T1000 (cell line): ENCODE results near the gene SLC43A2.

Source experiments
- DNase-seq: peaks from one replicate; lab custom pipeline; 2025; ENCODE audit warnings: mixed read lengths; lab: John Stamatoyannopoulos, UW

Gene SLC43A2

DNA sequence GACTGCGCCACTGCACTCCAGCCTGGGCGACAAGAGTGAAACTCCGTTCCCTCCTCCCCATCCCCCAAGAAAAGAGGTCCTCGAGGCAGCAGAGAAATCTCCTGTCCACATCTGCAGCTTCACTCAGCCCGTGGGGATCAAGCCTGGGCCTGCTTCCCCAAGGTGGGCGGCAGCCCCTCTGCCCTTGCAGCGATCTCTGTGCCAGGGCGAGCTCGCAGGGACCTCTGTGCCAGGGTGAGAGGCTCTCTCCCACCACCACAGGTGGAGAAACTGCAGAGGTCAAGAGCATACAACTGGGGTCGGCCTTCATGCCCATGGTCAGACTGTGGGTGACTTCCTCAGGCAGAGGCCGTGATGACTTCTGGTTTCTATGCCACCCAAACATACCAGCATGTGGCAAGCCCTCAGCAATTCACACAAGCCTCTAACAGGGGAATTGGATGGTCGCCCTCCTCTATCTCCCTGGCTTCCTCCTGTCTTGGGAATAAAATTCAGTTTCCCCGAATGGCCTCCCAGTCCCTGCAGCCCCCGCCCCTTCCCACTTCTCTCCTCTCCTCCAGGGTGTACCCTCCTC, 5.5 kb downstream of the SLC43A2 start:
- no peak for DNase-seq

- no peak for DNase-seq
These were observed 7.2 kb downstream of the SLC43A2 start for GRCh38 chr17:1621273-1621954.

DNA sequence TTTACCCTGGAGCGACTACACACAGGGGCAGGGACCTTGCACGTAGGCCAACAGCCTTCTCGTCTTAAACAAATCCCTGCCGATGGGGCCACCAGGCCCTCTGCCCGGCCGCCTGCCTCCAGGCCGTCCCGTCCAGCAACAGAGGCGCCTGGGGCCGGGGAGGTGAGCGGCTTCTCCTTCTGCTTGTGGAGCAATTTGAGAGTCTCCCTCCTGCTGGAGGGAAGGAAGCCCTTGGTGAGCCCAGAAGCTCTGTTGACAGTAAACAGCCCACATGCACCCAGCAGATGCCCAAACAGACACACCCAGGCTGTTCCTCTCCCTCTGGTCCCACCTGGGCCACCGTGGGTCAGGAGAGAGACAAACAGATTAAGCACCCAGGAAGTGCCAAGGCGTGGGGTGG, 8.1 kb downstream of the SLC43A2 start:
- no peak for DNase-seq

DNA sequence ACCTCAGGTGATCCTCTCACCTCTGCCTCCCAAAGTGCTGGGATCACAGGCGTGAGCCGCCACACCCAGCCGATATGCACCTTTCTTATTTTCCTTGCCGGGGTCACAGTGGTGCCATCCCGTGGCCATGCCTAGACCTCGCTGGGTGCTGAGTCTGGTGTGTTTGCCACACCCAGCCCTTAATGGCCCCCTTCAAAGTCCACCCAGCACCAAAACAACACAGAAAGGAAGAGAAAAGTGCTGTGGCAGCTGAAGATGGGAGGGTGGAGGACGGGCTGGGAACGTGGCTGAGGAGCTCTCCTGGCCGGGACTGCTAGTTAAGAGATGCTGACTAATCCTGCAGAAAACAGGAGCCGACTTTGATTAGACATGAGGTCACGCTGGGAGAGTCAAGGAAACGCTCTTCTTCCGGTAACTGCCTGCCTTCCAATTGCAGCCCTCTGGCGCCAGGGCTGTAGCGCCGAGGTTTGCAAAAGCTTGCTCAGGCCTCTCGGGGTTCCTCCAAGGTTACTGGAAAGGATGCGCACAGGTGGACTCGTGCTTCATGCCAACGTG, 10.9 kb downstream of the SLC43A2 start:
- DNase-seq = peak; percentile 52

DNA sequence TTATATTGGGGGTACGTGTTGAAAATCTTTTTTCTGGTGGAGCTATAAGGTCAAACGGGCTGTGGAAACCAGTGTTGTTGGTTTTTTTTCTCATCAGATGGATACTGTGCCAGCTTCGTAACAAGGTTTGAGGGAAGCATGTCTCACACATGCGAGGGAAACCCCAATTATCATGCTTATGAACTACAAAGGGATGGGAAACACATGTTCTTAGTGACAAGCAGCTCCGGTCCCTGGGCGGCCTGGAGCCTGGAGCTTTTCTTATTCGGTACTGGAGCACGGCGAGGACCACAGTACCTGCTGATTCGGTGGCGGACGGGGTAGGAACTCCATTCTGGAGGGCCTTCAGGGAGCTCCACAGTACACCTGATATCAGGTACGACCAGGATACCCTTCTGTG, 12.5 kb downstream of the SLC43A2 start:
- no peak for DNase-seq

GRCh38 chr17:1612400-1612799, 16.2 kb downstream of the SLC43A2 start:
- DNase-seq = no peak

DNA sequence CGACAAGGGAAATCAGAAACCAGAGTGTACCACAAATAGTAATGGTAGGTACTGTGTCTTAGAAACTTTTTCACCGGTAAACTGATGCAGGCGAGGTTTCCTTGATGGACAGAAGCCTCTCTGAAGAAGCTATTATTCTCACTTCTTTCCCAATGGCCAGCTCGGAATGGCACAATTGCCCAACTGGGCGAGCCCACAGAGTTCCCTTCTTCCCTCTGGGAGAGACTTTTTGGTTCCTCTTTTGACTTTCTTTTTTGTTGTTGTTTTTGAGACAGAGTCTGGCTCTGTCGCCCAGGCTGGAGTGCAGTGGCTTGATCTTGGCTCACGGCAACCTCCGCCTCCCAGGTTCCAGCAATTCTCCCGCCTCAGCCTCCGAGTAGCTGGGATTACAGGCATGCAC, 16.9 kb downstream of the SLC43A2 start:
- no peak for DNase-seq

GRCh38 chr17:1608676-1609075, 20.0 kb downstream of the SLC43A2 start:
- no peak for DNase-seq

DNA sequence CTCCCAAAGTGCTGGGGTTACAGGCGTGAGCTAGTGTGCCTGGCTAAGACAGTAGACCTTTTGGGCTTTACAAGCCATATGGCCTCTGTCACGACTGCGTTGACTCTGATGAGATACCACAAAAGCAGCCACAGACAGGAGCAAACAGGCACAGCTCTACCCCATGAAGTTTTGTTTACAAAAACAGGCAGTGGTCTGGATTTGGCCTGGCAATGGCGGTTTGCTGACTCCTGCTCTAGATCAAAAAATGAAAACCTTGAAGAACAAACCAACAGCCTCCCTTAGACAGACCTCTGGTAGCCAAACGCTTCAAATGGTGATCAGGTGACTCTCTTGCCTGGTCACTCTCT, 20.7 kb downstream of the SLC43A2 start:
- DNase-seq = no peak

DNA sequence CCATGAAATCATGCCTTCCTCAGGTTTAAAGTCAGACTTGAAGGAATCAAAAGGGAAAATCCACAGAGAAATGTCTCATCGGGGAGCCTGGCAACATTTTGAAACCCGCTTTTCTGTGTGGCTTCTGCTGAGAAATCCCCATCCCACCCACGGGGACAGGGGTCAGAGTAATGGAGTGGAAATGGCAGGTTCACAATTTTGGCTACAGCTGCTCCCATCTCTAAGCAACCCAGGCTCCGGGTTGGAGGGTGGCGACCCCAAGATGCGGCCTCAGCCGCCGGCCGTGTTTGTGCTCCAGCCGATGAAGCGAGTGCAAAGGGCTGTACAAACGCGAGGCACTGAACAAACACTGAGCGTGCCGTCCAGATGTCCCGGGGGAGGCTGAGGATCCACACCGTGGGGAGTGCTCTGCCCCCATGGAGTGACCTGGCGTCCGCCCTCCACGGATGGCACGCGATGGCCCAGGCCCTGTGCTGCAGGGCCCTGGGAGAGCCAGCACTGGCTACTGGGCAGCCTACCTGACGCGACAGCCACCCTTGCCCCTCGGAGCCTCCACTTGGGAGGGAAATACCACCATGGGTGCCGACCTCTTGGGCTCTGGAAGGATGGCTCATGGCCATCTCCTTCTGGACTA, 22.2 kb downstream of the SLC43A2 start:
- DNase-seq = no peak

DNA sequence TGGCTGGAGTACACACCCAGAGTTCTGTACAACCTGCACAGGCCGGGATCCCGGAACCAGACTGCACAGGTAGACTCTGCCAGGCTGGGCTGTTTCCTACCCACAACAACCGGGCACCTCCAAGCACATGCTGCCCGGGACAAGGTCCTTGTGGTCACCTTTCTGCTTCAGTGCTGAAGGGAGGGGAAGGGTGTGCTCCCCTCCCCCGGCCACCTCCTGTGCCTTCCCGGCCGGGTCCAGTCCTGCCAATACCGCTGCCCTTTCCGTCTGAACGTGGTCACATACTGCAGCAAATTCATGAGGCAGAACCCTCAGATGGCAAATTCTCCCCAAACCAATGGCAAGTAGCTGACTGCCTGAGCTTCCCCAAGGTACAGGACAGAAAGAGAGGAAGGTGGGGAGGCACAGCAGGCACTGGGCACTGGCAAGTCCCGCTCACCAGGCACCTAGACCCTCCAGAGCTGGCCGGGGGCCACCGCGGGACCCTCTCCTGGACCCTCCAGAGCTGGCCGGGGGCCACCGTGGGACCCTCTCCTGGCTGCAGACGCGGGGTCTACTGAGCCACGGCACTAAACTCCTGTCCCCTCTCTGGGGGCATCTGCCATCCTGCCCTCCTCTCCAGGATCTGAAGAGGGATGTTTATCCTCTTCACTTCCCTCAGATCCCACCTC, 22.8 kb downstream of the SLC43A2 start:
- no peak for DNase-seq

GRCh38 chr17:1604831-1605528, 23.7 kb downstream of the SLC43A2 start:
- no peak for DNase-seq

- DNase-seq = no peak
These were observed 27.1 kb downstream of the SLC43A2 start for GRCh38 chr17:1601571-1601970.

DNA sequence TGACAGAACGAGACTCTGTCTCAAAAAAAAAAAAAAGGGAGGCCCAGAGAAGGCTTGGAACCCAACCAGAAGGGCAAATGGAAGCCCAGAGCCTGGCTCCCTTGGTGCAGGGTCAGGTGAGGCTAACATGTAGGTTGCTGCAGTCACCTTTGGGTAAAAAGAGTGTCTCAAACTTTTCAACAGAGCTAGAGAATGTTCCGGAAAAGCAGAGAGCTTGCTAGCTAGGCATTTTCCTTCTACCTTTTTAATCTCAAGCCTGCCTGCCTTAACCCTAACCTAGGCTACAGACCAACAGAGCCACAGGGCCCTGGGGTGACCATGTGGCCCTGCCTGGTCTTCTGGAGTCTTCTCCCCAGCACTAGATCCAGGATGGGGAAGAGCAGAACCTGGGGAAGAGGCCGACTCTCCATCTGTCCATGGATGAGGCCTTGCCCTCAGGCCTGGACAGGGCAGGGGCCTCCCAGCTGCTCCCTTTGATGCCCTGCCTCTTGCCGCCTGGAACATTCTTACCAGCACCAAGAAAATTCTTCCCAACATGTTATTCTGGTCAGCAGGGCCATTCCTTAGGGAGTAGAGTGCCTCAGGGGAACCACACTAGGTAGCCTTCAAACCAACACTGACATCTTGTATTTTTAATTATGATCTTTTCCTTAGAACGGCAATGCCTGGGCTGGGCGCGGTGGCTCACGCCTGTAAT, 30.1 kb downstream of the SLC43A2 start:
- DNase-seq = no peak

GRCh38 chr17:1597861-1598342, 30.7 kb downstream of the SLC43A2 start:
- DNase-seq = no peak

GRCh38 chr17:1593630-1593931, 35.1 kb downstream of the SLC43A2 start:
- no peak for DNase-seq

DNA sequence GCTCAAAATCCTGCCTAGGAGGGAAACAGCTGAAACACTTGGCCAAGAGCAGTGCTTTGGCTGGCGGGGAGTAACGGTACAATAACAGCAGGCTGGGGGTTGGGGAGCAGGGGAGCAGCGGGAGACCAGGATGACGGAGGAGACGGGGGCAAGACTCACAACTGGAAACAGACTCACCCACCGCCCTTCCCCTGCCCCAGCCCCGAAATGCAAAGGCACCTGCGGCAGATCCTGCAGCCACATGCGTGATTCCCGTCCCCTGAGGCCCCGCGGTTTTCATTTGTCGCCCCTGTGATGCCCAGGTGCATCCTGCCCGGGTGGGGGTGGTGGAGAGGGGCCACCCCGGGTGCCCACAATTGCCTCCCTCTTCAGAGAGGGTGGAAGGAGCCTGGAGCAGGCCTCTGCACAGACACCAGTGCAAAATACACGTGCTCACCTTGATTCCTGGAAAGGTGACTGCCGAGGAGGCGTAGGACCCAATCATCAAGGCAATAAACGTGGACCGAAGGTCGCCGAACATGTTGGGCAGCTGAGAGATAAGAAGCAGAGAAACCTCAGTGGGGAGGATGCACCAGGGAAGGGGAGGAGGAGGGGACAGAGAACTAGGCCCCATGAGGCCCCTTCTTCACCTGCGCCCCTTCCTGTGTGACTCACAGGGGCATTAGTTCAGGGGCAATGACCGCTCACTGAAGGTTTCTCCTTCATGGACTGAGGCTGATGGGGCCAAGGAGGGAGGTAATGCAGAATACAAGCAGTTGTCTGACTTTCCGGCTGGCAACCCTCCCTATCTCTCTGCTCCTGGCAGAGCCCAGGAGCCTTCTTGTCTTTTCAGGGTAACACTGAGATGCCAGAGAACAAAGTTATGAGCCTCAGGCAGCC, 35.6 kb downstream of the SLC43A2 start:
- DNase-seq = no peak

GRCh38 chr17:1591474-1592090, 37.1 kb downstream of the SLC43A2 start:
- DNase-seq = no peak

GRCh38 chr17:1590747-1591473, 37.7 kb downstream of the SLC43A2 start:
- no peak for DNase-seq
